ENCODE measurements around the gene CDH12.

The CDH12 gene

DNA sequence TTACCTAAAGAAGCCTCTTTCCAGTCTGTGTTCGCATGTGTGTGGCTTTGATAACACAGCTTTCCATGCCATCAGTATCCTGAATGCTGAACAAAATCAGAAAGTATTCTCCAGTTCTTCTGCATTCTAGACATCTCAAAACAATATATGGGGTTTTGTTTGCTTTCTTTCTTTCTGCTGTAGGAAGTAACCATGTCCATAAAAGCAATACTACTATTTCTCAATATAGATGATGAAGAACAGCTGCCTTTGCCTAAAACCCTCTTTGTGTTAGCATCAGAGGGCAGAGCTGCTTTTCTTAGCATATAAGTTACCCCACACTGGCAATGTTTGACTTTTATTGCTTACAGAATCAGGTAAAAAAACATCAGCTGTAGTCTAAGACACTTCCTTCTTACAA, 963.6 kb downstream of the CDH12 start:
- TF ChIP-seq POLR2AphosphoS5 (IDR thresholded peaks at IDR 0.05; ENCODE audit: low read depth, low read length) (no peak), SIN3A (IDR thresholded peaks at IDR 0.05; ENCODE audit: borderline replicate concordance, insufficient read depth, low read length) (no peak), TAF1 (IDR thresholded peaks at IDR 0.05; ENCODE audit: borderline replicate concordance, insufficient read depth, low read length) (no peak), FOXP2 (optimal IDR thresholded peaks at IDR 0.05; ENCODE audit: borderline replicate concordance, extremely low read depth, extremely low read length, insufficient read depth) (no peak)
- TF ChIP-seq, protein P1, sequence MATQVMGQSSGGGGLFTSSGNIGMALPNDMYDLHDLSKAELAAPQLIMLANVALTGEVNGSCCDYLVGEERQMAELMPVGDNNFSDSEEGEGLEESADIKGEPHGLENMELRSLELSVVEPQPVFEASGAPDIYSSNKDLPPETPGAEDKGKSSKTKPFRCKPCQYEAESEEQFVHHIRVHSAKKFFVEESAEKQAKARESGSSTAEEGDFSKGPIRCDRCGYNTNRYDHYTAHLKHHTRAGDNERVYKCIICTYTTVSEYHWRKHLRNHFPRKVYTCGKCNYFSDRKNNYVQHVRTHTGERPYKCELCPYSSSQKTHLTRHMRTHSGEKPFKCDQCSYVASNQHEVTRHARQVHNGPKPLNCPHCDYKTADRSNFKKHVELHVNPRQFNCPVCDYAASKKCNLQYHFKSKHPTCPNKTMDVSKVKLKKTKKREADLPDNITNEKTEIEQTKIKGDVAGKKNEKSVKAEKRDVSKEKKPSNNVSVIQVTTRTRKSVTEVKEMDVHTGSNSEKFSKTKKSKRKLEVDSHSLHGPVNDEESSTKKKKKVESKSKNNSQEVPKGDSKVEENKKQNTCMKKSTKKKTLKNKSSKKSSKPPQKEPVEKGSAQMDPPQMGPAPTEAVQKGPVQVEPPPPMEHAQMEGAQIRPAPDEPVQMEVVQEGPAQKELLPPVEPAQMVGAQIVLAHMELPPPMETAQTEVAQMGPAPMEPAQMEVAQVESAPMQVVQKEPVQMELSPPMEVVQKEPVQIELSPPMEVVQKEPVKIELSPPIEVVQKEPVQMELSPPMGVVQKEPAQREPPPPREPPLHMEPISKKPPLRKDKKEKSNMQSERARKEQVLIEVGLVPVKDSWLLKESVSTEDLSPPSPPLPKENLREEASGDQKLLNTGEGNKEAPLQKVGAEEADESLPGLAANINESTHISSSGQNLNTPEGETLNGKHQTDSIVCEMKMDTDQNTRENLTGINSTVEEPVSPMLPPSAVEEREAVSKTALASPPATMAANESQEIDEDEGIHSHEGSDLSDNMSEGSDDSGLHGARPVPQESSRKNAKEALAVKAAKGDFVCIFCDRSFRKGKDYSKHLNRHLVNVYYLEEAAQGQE (IDR thresholded peaks at IDR 0.05; ENCODE audit: insufficient read depth in 1 of 2, low read depth in 2 of 2, low read length in 2 of 2), result no peak

DNA sequence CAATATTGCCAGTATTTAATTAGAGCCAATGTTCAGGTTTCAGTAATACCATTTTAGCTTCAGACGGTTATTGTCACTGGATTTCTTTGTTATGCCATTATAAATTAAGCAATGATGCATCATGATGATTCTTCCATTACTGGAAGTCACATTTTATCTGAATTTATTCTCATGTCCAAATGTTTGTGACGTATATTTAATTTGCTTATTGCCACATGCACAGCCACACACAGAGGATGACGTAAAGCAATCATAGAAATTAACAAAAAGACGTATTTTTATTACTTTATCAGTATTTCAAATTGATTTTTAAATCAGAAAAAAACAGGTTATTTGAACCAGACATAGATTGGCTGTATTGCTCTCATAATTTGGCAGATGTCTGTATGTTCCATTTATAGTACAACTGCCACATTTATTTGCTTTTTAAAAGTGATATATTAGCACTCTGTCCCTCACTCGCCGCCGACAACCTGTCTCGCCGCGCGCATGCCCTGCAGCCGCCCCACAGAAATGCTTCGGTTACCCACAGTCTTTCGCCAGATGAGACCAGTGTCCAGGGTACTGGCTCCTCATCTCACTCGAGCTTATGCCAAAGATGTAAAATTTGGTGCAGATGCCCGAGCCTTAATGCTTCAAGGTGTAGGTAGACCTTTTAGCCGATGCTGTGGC, 970.9 kb downstream of the CDH12 start:
- no peak for TF ChIP-seq FOXP2 (optimal IDR thresholded peaks at IDR 0.05; ENCODE audit: borderline replicate concordance, extremely low read depth, extremely low read length, insufficient read depth)
- TF ChIP-seq TAF1 (IDR thresholded peaks at IDR 0.05; ENCODE audit: borderline replicate concordance, insufficient read depth, low read length), result no peak
- TF ChIP-seq, protein P1 (IDR thresholded peaks at IDR 0.05; ENCODE audit: insufficient read depth in 1 of 2, low read depth in 2 of 2, low read length in 2 of 2), result no peak
- no peak for TF ChIP-seq SIN3A (IDR thresholded peaks at IDR 0.05; ENCODE audit: borderline replicate concordance, insufficient read depth, low read length)
- no peak for TF ChIP-seq POLR2AphosphoS5 (IDR thresholded peaks at IDR 0.05; ENCODE audit: low read depth, low read length)

DNA sequence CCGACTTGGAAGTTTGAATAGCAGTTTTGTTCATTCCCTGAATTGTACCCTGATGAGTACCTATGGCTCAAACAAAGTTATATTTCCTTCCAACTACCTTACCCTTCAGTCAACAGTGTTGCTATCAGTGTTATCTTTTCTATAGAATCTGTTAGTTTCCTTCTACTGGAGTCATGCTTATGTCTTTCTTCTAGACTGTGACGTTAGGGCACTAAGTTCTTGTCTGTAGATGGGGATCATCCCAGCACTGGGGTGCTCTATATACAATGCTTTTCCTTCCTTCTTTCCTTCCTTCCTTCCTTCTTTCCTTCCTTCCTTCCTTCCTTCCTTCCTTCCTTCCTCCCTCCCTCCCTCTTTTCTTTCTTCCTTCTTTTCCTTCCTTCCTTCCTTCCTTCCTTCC, 973.0 kb downstream of the CDH12 start:
- TF ChIP-seq TAF1 (IDR thresholded peaks at IDR 0.05; ENCODE audit: borderline replicate concordance, insufficient read depth, low read length), result no peak

DNA sequence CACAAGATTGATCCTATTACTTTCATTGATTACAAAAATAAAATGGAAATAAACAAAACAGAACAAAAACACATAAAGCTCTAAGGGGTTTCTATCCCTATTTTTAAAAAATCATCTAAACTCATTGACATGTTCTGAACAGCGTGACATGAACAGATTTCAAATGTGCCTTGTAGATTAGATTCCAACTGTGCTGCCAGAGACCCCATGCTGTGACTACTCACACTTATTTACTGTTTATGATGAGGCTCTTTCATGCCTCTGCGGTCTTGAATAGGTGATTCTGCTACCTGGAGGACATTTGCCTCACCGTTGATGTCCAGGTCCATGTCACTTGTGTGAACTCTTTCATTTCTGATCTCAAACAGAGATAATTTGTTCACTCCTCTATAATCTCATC, 990.2 kb downstream of the CDH12 start:
- no peak for TF ChIP-seq SIN3A (IDR thresholded peaks at IDR 0.05; ENCODE audit: borderline replicate concordance, insufficient read depth, low read length)
- no peak for TF ChIP-seq FOXP2 (optimal IDR thresholded peaks at IDR 0.05; ENCODE audit: borderline replicate concordance, extremely low read depth, extremely low read length, insufficient read depth)
- TF ChIP-seq, protein P1 (IDR thresholded peaks at IDR 0.05; ENCODE audit: insufficient read depth in 1 of 2, low read depth in 2 of 2, low read length in 2 of 2), result no peak
- no peak for TF ChIP-seq TAF1 (IDR thresholded peaks at IDR 0.05; ENCODE audit: borderline replicate concordance, insufficient read depth, low read length)
- TF ChIP-seq POLR2AphosphoS5 (IDR thresholded peaks at IDR 0.05; ENCODE audit: low read depth, low read length), result no peak

DNA sequence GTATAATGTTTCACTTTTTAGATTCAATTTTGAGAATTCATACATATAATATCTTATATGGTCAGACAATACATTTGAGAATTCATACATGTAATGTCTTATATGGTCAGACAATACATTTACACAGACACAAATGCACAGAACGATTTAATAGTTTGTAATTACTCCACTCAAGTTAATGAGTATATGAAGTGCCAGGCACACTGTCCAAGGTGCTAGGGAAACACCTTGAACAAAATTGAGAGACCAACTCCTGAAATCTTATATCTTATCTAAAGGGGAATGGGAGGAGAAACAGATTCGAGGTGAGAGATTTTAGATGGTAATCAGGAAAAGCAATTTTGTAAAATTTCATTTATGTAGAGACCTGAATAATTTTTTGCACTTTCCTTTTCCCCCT, 994.7 kb downstream of the CDH12 start:
- TF ChIP-seq POLR2AphosphoS5 (IDR thresholded peaks at IDR 0.05; ENCODE audit: low read depth, low read length), result no peak
- TF ChIP-seq, protein P1 (IDR thresholded peaks at IDR 0.05; ENCODE audit: insufficient read depth in 1 of 2, low read depth in 2 of 2, low read length in 2 of 2), result peak in 1 of 2 experiments; percentile 51; a peak in 1 of 4 replicates

All from PFSK-1 (cell line).